Left lobe of liver (tissue), 2 donors: ENCODE measurements around the gene SUMO1. TPM values are rescaled to one million over a fixed set of nuclear protein-coding genes. Genes with fewer than 3 reads are reported as not detected.

Source experiments
- ATAC-seq: fragments of 200-7000 bp; cut with Tn5 transposase; one replicate; pipeline ENCODE4 v1.9.1; 2020; ENCODE audit warnings: mild to moderate bottlenecking, moderate library complexity
- DNase-seq: peaks from one replicate; pipeline ENCODE4 v3.0.0-alpha.2; 2020; ENCODE audit warnings: low spot score
- total RNA-seq: library from RNA; stranded (reverse); gene quantifications from one replicate; pipeline ENCODE4 v1.2.1, GENCODE V29; 2021
- donor health status: DM: no; HTN: no; CAD: no; lungs with moderate emphysema.
- donor health status: DM: no; HTN: yes; CAD: no.

SUMO1 gene
- total RNA-seq, 1 donor from 2014 or later, result 46.4 TPM

- DNase-seq (no peak), ATAC-seq (peak; percentile 10)
Measured at GRCh38 chr2:202201220-202202160, 36.9 kb downstream of the SUMO1 start.

GRCh38 chr2:202196727-202197126, 41.7 kb downstream of the SUMO1 start:
- no peak for DNase-seq
- ATAC-seq, result no peak

- no peak for DNase-seq
- peak; percentile 52 for ATAC-seq
Measured at GRCh38 chr2:202194418-202194817, 44.0 kb downstream of the SUMO1 start.

- DNase-seq, result no peak
- ATAC-seq, result no peak
Measured at GRCh38 chr2:202193881-202194353, 44.5 kb downstream of the SUMO1 start.

- ATAC-seq (no peak), DNase-seq (no peak)
Measured at GRCh38 chr2:202193305-202193704, 45.1 kb downstream of the SUMO1 start.

- peak; percentile 65 for ATAC-seq
Measured at GRCh38 chr2:202187570-202187969, 50.8 kb downstream of the SUMO1 start.

GRCh38 chr2:202186641-202187202, 51.7 kb downstream of the SUMO1 start:
- ATAC-seq (no peak), DNase-seq (no peak)

More at GRCh38 chr2:202187570-202187969, 50.8 kb downstream of the SUMO1 start:
- DNase-seq, result no peak

- DNase-seq, result no peak
- no peak for ATAC-seq
Measured at GRCh38 chr2:202185156-202185555, 53.2 kb downstream of the SUMO1 start.

GRCh38 chr2:202184557-202184956, 53.8 kb downstream of the SUMO1 start:
- DNase-seq, result peak; percentile 75
- peak; percentile 73 for ATAC-seq

GRCh38 chr2:202178346-202178958, 59.9 kb downstream of the SUMO1 start:
- ATAC-seq (peak; percentile 97), DNase-seq (peak; percentile 51)

- DNase-seq (no peak), ATAC-seq (peak; percentile 83)
Measured at GRCh38 chr2:202172439-202173211, 65.8 kb downstream of the SUMO1 start.

GRCh38 chr2:202171241-202171825, 67.1 kb downstream of the SUMO1 start:
- no peak for ATAC-seq
- no peak for DNase-seq

- no peak for DNase-seq
- no peak for ATAC-seq
Measured at GRCh38 chr2:202169832-202170424, 68.5 kb downstream of the SUMO1 start.

GRCh38 chr2:202169131-202169530, 69.3 kb downstream of the SUMO1 start:
- DNase-seq (no peak), ATAC-seq (no peak)

GRCh38 chr2:202165945-202166344, 72.5 kb downstream of the SUMO1 start:
- DNase-seq (no peak), ATAC-seq (no peak)

- DNase-seq (no peak), ATAC-seq (no peak)
Measured at GRCh38 chr2:202165208-202165607, 73.2 kb downstream of the SUMO1 start.

GRCh38 chr2:202164411-202164810, 74.0 kb downstream of the SUMO1 start:
- no peak for ATAC-seq

GRCh38 chr2:202161151-202161835, 77.1 kb downstream of the SUMO1 start:
- DNase-seq (no peak), ATAC-seq (no peak)

More at GRCh38 chr2:202164411-202164810, 74.0 kb downstream of the SUMO1 start:
- no peak for DNase-seq

- DNase-seq (no peak), ATAC-seq (peak; percentile 37)
Measured at GRCh38 chr2:202158796-202159195, 79.6 kb downstream of the SUMO1 start.
